Transverse colon (tissue), 4 donors: ENCODE results near the gene LSMEM2. TPM values are rescaled to one million over a fixed set of nuclear protein-coding genes. Genes with fewer than 3 reads are reported as not detected.

Experiments used
- DNase-seq: peaks from one replicate; pipeline ENCODE4 v3.0.0-alpha.2; 2019
- H3K27ac ChIP-seq, 4 donors: fragments of 200-600 bp; sonication (generic); 2 replicates each; pipeline ENCODE4 v1.5.1; 2016 to 2018; ENCODE audit warnings: inconsistent platforms in 4 of 4
- H3K27me3 ChIP-seq: fragments of 200-600 bp; sonication (generic); 2 replicates; pipeline ENCODE4 v1.5.1; 2017; ENCODE audit warnings: inconsistent platforms
- H3K36me3 ChIP-seq, 4 donors: fragments of 200-600 bp; sonication (generic); 2 replicates each; pipeline ENCODE4 v1.5.1; 2017 to 2019; ENCODE audit warnings: inconsistent platforms in 4 of 4
- H3K4me1 ChIP-seq, 4 donors: fragments of 200-600 bp; sonication (generic); 2 replicates each; pipeline ENCODE4 v1.5.1; 2017 to 2020; ENCODE audit warnings: inconsistent platforms in 4 of 4
- H3K4me3 ChIP-seq, 4 donors: fragments of 200-600 bp; sonication (generic); 1 replicate in 1 of 4; 2 replicates in 3 of 4; pipeline versions ENCODE4 v1.5.1 to v1.6.1; 2017 to 2019; ENCODE audit warnings: inconsistent platforms in 4 of 4
- H3K9me3 ChIP-seq, 2 donors: fragments of 200-600 bp; sonication (generic); 2 replicates each; pipeline ENCODE4 v1.5.1; 2017 to 2019; ENCODE audit warnings: inconsistent platforms in 2 of 2
- EP300 ChIP-seq: sonication (generic); formaldehyde crosslinking; IDR thresholded peaks from one replicate; pipeline ENCODE4 v1.6.1; 2017; ENCODE audit warnings: antibody characterized with exemption, low read depth
- POLR2A ChIP-seq: fragments of 450-650 bp; IDR thresholded peaks from one replicate; pipeline ENCODE4 v1.6.1; 2016; ENCODE audit warnings: antibody characterized with exemption, mild to moderate bottlenecking, moderate library complexity
- POLR2AphosphoS5 ChIP-seq, 3 donors: sonication (generic); formaldehyde crosslinking; IDR thresholded peaks; one replicate each; pipeline ENCODE4 v1.6.1; 2016; ENCODE audit warnings: antibody characterized with exemption in 3 of 3
- WGBS, 2 donors: methylation state at CpG; one replicate each; pipeline ENCODE4 v1.1.5; 2018; ENCODE audit warnings: low coverage in 1 of 2; 5-methylcytosine and 5-hydroxymethylcytosine counted together
- in situ Hi-C, 4 donors: fragments of 200-750 bp; cut with MboI; loops; one replicate each; pipeline versions ENCODE4 v1.15.0 to v1.15.1; 2017; ENCODE audit warnings: low sequenced_read_pairs in 3 of 4, low pct_ligation_motif_present in 1 of 4, low pct_unique_long_range_greater_than_20kb in 1 of 4
- intact Hi-C: fragments of 100-400 bp; cut with DNase I; formaldehyde crosslinking; loops from one replicate; pipeline ENCODE4 v1.15.1; 2023; ENCODE audit warnings: low total_unique reads
- total RNA-seq, 4 donors: library from RNA; depleted of rRNA; stranded (reverse); fragments of >200 nt; gene quantifications; one replicate each; pipeline ENCODE4 v1.1.0, GENCODE V29; 2016
- TF ChIP-seq, protein P1 (sequence below), 5 experiments: fragments of 200-600 bp in 3 of 5; fragments of 450-650 bp in 2 of 5; sonication (generic) in 3 of 5; IDR thresholded peaks; 1 replicate in 2 of 5; 2 replicates in 3 of 5; pipeline ENCODE4 v1.5.1; 2016 to 2017; ENCODE audit warnings: antibody characterized with exemption in 5 of 5, inconsistent platforms in 3 of 5, mild to moderate bottlenecking in 2 of 5, moderate library complexity in 1 of 5

The LSMEM2 gene
- total RNA-seq, 4 donors from 2014 or later: not detected

DNA sequence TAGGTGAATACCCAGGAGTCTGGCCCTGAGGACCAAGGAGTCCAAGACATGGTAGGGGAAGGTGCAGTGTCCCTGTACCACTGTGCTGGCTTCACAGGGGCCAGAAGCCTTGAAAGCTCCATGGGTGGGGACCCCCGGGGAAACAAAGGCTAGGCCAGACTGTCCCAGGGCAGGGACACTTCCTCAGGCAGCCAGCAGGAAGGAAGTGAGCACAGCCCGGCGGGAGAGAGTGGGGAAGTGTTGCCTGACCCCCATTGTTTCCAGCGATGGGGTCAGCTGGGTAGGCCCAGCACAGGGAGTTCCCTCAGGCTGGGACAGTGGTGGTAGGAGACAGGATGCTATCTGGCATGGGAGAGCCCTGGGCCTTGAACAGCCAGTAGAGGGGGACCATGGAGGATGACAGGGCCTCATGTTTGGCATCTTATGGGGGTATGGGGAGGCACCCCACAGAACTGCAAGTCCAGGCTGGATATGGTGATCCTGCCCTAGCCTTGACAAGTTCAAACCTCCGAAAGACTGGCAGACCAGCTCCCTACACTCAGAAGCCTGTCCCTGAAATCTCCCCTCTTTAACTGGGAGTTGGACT lies 44.8 kb downstream of the LSMEM2 start:
- TF ChIP-seq POLR2AphosphoS5 (IDR thresholded peaks at IDR 0.05): peak in 1 of 3 donors; percentile 45
- no peak for TF ChIP-seq EP300
- Histone ChIP-seq H3K36me3 (no peaks in the 10 kb centered on the region), H3K4me1 (peaks cover 18 to 60% (median 49%) of the 10 kb centered on the region in 4 donors), H3K4me3 (no peak overlapping the region), H3K9me3 (no peaks in the 10 kb centered on the region), H3K27ac (peak overlapping the region; percentile 92 to 94 (median 92)), H3K27me3 (no peaks in the 10 kb centered on the region)
- 33 to 67% methylated on average over 1 to 5 of the region's 5 CpGs for WGBS, 2 donors
- no peak for DNase-seq
- intact Hi-C loops (no loop called here), in situ Hi-C loops (no loop called here)

DNA sequence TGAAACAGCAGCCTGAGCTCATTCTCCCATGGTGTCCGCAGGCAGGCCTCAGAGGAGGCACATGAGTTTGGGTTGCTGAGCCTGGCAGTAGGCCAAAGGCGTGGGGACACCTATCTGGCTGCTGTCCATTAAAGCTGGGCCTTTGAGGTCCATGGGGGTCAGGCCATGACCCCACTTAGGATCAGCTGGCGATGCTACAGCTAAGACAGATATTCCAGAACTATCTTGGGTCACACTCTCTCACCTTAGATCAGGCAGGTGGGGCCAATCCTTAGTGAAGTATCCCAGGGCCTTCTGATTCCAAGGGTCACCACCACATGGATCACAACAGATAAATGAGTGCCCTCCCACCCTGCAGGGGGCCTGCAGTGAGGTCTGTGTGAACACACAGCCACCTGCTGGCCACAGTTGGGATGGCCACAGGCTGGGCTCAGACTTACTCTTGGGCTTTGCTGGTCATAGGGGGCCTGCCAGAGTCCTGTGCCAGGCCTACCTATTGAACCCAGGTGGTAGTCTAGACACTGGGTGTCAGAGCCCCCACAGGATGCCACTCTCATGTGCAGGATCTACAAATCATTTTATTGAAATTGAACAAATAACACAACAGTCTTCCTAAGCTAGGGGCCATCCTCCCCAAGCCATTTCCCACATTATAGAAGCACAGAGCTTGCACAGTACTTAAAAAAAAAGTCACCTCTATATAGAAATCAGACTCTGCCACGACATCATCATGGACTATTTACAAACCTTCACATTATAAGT lies 45.6 kb downstream of the LSMEM2 start:
- H3K4me3 ChIP-seq: no peak overlapping the region
- no peak for TF ChIP-seq POLR2AphosphoS5 (IDR thresholded peaks at IDR 0.05)
- TF ChIP-seq, protein P1, sequence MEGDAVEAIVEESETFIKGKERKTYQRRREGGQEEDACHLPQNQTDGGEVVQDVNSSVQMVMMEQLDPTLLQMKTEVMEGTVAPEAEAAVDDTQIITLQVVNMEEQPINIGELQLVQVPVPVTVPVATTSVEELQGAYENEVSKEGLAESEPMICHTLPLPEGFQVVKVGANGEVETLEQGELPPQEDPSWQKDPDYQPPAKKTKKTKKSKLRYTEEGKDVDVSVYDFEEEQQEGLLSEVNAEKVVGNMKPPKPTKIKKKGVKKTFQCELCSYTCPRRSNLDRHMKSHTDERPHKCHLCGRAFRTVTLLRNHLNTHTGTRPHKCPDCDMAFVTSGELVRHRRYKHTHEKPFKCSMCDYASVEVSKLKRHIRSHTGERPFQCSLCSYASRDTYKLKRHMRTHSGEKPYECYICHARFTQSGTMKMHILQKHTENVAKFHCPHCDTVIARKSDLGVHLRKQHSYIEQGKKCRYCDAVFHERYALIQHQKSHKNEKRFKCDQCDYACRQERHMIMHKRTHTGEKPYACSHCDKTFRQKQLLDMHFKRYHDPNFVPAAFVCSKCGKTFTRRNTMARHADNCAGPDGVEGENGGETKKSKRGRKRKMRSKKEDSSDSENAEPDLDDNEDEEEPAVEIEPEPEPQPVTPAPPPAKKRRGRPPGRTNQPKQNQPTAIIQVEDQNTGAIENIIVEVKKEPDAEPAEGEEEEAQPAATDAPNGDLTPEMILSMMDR (IDR thresholded peaks at IDR 0.05): peak; percentile 77 to 89 (median 81)
- intact Hi-C loops (no loop called here), in situ Hi-C loops (no loop called here)
- no peaks in the 10 kb centered on the region for H3K9me3 ChIP-seq
- H3K27me3 ChIP-seq: no peaks in the 10 kb centered on the region
- peak overlapping the region; percentile 92 to 94 (median 92) for H3K27ac ChIP-seq
- H3K36me3 ChIP-seq: peaks cover 0 to 1% (median 0%) of the 10 kb centered on the region in 4 donors
- 13 to 48% methylated on average over 1 to 4 of the region's 4 CpGs for WGBS, 2 donors
- peak; percentile 65 for DNase-seq
- H3K4me1 ChIP-seq: peaks cover 18 to 56% (median 44%) of the 10 kb centered on the region in 4 donors

DNA sequence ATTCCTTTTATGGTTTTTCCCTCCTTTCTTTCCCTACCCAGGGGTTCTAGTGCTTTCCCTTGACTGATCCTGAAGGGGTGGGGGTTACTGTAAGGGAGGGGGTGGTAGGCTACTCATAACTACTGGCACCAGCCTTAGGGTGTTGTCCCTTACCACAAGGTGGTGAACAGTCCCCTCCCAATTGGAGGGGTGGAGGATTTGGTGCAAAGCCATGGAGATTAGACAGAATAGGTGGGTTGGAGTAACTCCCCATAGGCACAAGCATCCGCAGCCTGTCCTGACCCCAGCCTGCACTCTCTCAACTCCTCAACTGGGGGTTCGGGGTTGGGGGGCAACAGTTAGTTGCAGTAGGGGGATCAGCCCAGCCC lies 46.2 kb downstream of the LSMEM2 start:
- peaks cover 0 to 7% (median 0%) of the 10 kb centered on the region in 4 donors for H3K36me3 ChIP-seq
- no peak overlapping the region for H3K4me3 ChIP-seq
- no peaks in the 10 kb centered on the region for H3K9me3 ChIP-seq
- DNase-seq: no peak
- peaks cover 15 to 50% (median 39%) of the 10 kb centered on the region in 4 donors for H3K4me1 ChIP-seq
- H3K27ac ChIP-seq: no peak overlapping the region
- TF ChIP-seq EP300 (no peak), POLR2A (no peak)
- TF ChIP-seq, protein P1 (IDR thresholded peaks at IDR 0.05): no peak
- intact Hi-C loops (no loop called here), in situ Hi-C loops (no loop called here)
- WGBS, 2 donors: 93% methylated on average over 2 of the region's 2 CpGs; no CpG with 5 or more reads in 1 of the 2 donors
- H3K27me3 ChIP-seq: no peaks in the 10 kb centered on the region

DNA sequence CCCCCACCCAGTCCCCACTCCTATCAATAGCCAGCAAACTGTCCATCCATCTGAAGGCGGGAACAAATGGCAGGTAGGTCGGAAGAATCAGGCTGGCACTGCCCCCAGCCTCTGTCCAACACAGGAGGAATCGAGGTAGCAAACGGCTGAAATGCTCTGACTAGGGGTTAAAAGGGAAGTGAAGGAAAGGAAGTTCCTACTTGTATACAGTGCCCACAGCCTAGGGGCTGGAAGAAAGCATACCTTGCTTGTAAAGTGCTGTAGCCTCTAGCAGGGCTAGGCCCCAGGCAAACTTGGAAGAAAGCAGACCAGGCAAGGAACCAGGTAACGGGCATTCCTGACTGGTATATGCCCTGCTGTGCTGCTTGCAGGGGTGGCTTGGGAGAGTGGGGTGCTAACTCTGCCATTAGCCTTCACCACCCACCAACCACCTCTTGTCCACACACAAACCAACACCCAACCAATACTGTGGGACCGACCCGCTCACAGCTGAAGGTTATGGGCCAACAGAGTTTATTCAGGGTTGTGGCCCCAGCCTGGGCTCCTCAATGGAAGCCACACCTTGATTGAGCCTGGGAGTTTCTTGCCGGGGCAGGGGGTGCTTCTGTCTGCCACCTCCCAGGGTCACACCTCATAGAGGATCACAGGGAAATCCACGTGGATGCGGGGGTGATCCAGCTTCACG lies 46.8 kb downstream of the LSMEM2 start:
- H3K27ac ChIP-seq: no peak overlapping the region
- intact Hi-C loops: no loop called here
- H3K4me3 ChIP-seq: no peak overlapping the region
- no peak for TF ChIP-seq POLR2AphosphoS5 (IDR thresholded peaks at IDR 0.05)
- no peak for DNase-seq
- H3K36me3 ChIP-seq: peaks cover 0 to 12% (median 0%) of the 10 kb centered on the region in 4 donors
- H3K4me1 ChIP-seq: peaks cover 12 to 45% (median 35%) of the 10 kb centered on the region in 4 donors
- H3K27me3 ChIP-seq: no peaks in the 10 kb centered on the region
- WGBS, 2 donors: 68 to 87% methylated on average over 4 to 11 of the region's 11 CpGs
- H3K9me3 ChIP-seq: no peaks in the 10 kb centered on the region
- in situ Hi-C loops: no loop called here

DNA sequence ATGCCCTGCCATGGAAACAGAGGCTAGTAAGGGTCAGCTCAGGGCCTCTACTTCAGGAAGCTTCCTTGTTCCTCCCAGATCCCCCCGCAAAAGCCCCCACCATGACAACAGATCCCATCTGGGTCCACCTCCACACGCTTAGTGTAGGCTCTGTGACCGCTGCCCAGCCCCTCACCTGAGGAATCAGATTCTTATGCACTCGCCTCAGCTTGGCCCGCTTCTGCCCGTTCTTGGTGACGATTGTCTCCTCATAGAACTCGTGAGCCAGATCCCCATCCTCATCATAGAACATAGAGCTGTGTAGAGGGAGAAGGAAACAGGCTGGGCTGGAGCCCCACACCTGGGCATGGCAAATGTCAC lies 47.3 kb downstream of the LSMEM2 start:
- no peak for DNase-seq
- peaks cover 12 to 45% (median 35%) of the 10 kb centered on the region in 4 donors for H3K4me1 ChIP-seq
- H3K36me3 ChIP-seq: peaks cover 0 to 17% (median 2%) of the 10 kb centered on the region in 4 donors
- no peak overlapping the region for H3K4me3 ChIP-seq
- WGBS, 2 donors: 92% methylated on average over 8 of the region's 8 CpGs; no CpG with 5 or more reads in 1 of the 2 donors
- H3K9me3 ChIP-seq: no peaks in the 10 kb centered on the region
- intact Hi-C loops: no loop called here
- no peak for TF ChIP-seq POLR2A
- TF ChIP-seq, protein P1 (IDR thresholded peaks at IDR 0.05): no peak
- TF ChIP-seq POLR2AphosphoS5 (IDR thresholded peaks at IDR 0.05): no peak
- TF ChIP-seq EP300: no peak
- no peaks in the 10 kb centered on the region for H3K27me3 ChIP-seq
- in situ Hi-C loops: no loop called here
- H3K27ac ChIP-seq: no peak overlapping the region
